Vagina (tissue), 2 donors: ENCODE data around the gene PPARA. TPM values are rescaled to one million over a fixed set of nuclear protein-coding genes. Genes with fewer than 3 reads are reported as not detected.

ENCODE experiments used
- DNase-seq, 2 donors: peaks; one replicate each; pipeline ENCODE4 v3.0.0-alpha.2; 2017; ENCODE audit errors: extremely low spot score in 2 of 2
- H3K27ac ChIP-seq: fragments of 200-600 bp; sonication (generic); one replicate; pipeline ENCODE4 v1.5.1; 2019
- H3K27me3 ChIP-seq: fragments of 200-600 bp; sonication (generic); one replicate; pipeline ENCODE4 v1.5.1; 2019
- H3K36me3 ChIP-seq, 2 donors: fragments of 200-600 bp; sonication (generic); one replicate each; pipeline ENCODE4 v1.5.1; 2017 to 2019
- H3K4me1 ChIP-seq: fragments of 200-600 bp; sonication (generic); one replicate; pipeline ENCODE4 v1.5.1; 2019
- H3K4me3 ChIP-seq, 2 donors: fragments of 200-600 bp; sonication (generic); 1 replicate in 1 of 2; 2 replicates in 1 of 2; pipeline ENCODE4 v1.5.1; 2016 to 2019
- H3K9me3 ChIP-seq: fragments of 200-600 bp; sonication (generic); one replicate; pipeline ENCODE4 v1.5.1; 2019
- CTCF ChIP-seq, 3 experiments: fragments of 450-650 bp in 2 of 3; fragments of 200-600 bp in 1 of 3; sonication (generic) in 1 of 3; IDR thresholded peaks; one replicate each; pipeline ENCODE4 v1.5.1; 2017 to 2019; ENCODE audit warnings: antibody characterized with exemption in 3 of 3, mild to moderate bottlenecking in 2 of 3, moderate library complexity in 2 of 3
- POLR2A ChIP-seq, 2 donors: fragments of 450-650 bp; IDR thresholded peaks; one replicate each; pipeline ENCODE4 v1.6.1; 2017; ENCODE audit warnings: antibody characterized with exemption in 2 of 2, mild to moderate bottlenecking in 2 of 2, moderate library complexity in 2 of 2
- POLR2AphosphoS5 ChIP-seq, 2 donors: sonication (generic); formaldehyde crosslinking; IDR thresholded peaks; one replicate each; pipeline ENCODE4 v1.9.0; 2017; ENCODE audit warnings: antibody characterized with exemption in 2 of 2, mild to moderate bottlenecking in 2 of 2, low read depth in 1 of 2; ENCODE audit not compliant: insufficient read depth in 1 of 2
- intact Hi-C: fragments of 100-400 bp; cut with DNase I; formaldehyde crosslinking; loops from one replicate; pipeline ENCODE4 v1.15.1; 2023
- total RNA-seq: library from RNA; depleted of rRNA; stranded (reverse); fragments of >200 nt; gene quantifications from one replicate; pipeline ENCODE4 v1.2.3, GENCODE V29; 2016

The PPARA gene
- total RNA-seq, 1 donor from 2014 or later = 13.5 TPM

GRCh38 chr22:46275455-46276122 is 125.3 kb downstream of the PPARA start:
- TF ChIP-seq POLR2A (IDR thresholded peaks at IDR 0.05) = no peak
- intact Hi-C loops = no loop called here
- Histone ChIP-seq H3K27me3 (no peaks in the 10 kb centered on the region), H3K4me1 (no peaks in the 10 kb centered on the region), H3K9me3 (no peaks in the 10 kb centered on the region), H3K27ac (no peak overlapping the region), H3K36me3 (peaks cover 3 to 70% of the 10 kb centered on the region in 2 donors), H3K4me3 (no peak overlapping the region)
- DNase-seq = no peak

- no peaks in the 10 kb centered on the region for H3K9me3 ChIP-seq
Measured at GRCh38 chr22:46276563-46276962, 126.2 kb downstream of the PPARA start.

GRCh38 chr22:46278656-46279645 is 128.6 kb downstream of the PPARA start:
- TF ChIP-seq POLR2AphosphoS5 (IDR thresholded peaks at IDR 0.05; ENCODE audit: insufficient read depth in 1 of 2, low read depth in 1 of 2) (no peak), POLR2A (IDR thresholded peaks at IDR 0.05) (no peak), CTCF (IDR thresholded peaks at IDR 0.05) (no peak)
- Histone ChIP-seq H3K4me3 (no peak overlapping the region), H3K4me1 (no peaks in the 10 kb centered on the region), H3K27ac (no peak overlapping the region), H3K27me3 (no peaks in the 10 kb centered on the region), H3K36me3 (peaks cover 3 to 65% of the 10 kb centered on the region in 2 donors), H3K9me3 (no peaks in the 10 kb centered on the region)
- DNase-seq = no peak
- intact Hi-C loops = no loop called here

More at GRCh38 chr22:46276563-46276962, 126.2 kb downstream of the PPARA start:
- peaks cover 3 to 73% of the 10 kb centered on the region in 2 donors for H3K36me3 ChIP-seq
- no peak for TF ChIP-seq POLR2AphosphoS5 (IDR thresholded peaks at IDR 0.05; ENCODE audit: insufficient read depth in 1 of 2, low read depth in 1 of 2)
- no peak for TF ChIP-seq CTCF (IDR thresholded peaks at IDR 0.05)
- TF ChIP-seq POLR2A (IDR thresholded peaks at IDR 0.05) = no peak
- no peak overlapping the region for H3K27ac ChIP-seq
- no peak overlapping the region for H3K4me3 ChIP-seq
- intact Hi-C loops = no loop called here
- H3K4me1 ChIP-seq = no peaks in the 10 kb centered on the region
- no peak for DNase-seq
- H3K27me3 ChIP-seq = no peaks in the 10 kb centered on the region

GRCh38 chr22:46280063-46280817 is 129.9 kb downstream of the PPARA start:
- intact Hi-C loops = no loop called here
- TF ChIP-seq POLR2AphosphoS5 (IDR thresholded peaks at IDR 0.05; ENCODE audit: insufficient read depth in 1 of 2, low read depth in 1 of 2) (no peak), POLR2A (IDR thresholded peaks at IDR 0.05) (no peak), CTCF (IDR thresholded peaks at IDR 0.05) (no peak)
- Histone ChIP-seq H3K4me3 (no peak overlapping the region), H3K27me3 (no peaks in the 10 kb centered on the region), H3K4me1 (no peaks in the 10 kb centered on the region), H3K9me3 (no peaks in the 10 kb centered on the region), H3K36me3 (peaks cover 3 to 65% of the 10 kb centered on the region in 2 donors), H3K27ac (no peak overlapping the region)
- DNase-seq = no peak

GRCh38 chr22:46280999-46281623 is 130.8 kb downstream of the PPARA start:
- Histone ChIP-seq H3K27ac (no peak overlapping the region), H3K4me1 (no peaks in the 10 kb centered on the region), H3K27me3 (no peaks in the 10 kb centered on the region), H3K36me3 (peaks cover 3 to 63% of the 10 kb centered on the region in 2 donors), H3K4me3 (no peak overlapping the region), H3K9me3 (no peaks in the 10 kb centered on the region)
- no peak for TF ChIP-seq CTCF (IDR thresholded peaks at IDR 0.05)
- TF ChIP-seq POLR2A (IDR thresholded peaks at IDR 0.05) = no peak
- TF ChIP-seq POLR2AphosphoS5 (IDR thresholded peaks at IDR 0.05; ENCODE audit: insufficient read depth in 1 of 2, low read depth in 1 of 2) = no peak
- intact Hi-C loops = no loop called here
- no peak for DNase-seq
